Bone marrow (tissue), 2 donors: ENCODE measurements around the gene TMEM269.

Experiments used
- DNase-seq, 2 donors: peaks; one replicate each; lab custom pipeline; 2025; lab: John Stamatoyannopoulos, UW

TMEM269 gene

DNA sequence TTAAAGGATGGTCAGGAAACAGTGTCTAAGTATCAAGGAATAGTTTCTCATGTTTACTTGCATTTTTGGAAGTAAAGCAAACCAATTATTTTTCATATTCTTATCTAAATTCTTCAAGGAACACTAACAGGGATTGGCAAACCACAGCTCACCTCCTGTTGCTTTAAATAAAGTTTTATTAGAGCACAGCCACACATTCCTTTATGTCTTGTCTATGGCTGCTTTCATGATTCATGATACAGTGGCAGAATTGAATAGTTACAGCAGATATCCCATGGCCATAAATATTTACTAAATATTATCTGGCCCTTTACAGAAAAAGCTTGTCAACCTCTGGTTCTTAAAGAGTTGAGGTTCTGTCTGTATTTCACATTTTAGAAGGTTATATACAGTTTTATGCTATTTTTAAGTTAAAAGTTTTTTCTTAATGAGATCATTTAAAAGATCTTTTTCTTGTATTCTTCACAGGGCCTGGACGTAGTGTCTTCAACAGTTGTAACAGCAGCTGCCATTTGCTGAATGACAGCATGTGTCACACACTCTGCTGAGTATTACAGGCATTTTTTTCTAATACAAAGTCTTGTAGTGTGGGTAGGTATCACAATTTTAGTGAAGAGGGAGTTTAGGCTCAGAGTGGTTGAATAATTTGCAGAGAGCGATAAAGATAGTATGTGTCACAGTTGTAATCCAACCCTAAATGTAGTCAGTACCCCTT, 64.2 kb downstream of the TMEM269 start:
- DNase-seq, result no peak

- DNase-seq, result no peak
Observed at GRCh38 chr1:42849944-42850343, 65.2 kb downstream of the TMEM269 start.
